ENCODE measurements around the gene ZNF235.
"Not testable (repeated sequence)": the region's sequence is repeated elsewhere in the genome, so short reads cannot be mapped to it uniquely, and the experiment has no call there.

ZNF235 gene

DNA sequence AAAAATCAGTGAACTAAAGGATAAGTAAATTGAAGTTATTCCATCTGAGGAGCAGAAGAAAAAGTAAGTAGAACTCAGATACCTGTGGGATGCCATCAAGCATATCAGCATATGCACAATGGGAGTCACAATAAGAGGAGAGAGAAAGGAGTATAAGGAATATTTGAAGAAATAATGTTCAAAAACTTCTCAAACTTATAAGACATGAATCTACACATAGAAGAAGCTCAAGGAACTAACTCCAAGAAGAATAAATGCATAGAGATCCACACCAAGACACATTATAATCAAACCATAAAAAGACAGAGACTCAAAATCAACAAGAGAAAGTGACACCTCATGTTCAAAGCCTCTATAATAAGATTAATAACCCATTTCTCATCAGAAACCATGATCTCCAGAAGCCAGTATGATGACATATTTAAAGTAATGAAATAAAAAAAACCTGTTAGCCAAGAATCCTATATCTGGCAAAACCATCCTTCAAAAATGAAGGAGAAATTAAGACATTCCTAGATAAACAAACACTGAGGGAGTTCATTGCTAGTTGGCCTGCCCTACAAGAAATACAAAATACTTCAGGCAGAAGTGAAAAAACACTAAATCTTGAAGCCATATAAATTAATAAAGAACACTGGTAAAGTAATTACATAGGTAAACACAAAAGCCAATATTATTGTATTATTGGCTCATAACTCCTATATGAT lies 49.0 kb downstream of the ZNF235 start:
- no peak for DNase-seq (ENCODE audit: low read depth, low spot score)

DNA sequence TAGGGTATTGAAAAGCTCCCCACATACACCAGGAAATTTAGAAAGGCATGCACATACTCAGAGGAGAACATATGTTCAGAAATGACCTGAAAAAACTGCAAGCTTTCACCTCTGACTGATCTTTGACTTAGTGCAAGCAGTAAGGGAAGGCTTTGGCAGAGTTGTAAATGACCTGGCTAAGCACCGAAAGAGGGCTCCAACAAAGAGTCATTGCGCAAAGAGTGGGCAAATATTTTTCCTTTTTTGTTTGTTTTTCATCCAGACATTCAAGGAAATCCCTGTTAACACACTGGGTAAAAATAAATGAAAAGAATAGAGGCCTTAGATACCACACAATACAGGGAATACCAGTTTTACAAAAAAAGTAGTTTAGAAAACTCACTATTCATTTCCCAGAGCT lies 50.3 kb downstream of the ZNF235 start:
- DNase-seq (ENCODE audit: low read depth, low spot score) = no peak

DNA sequence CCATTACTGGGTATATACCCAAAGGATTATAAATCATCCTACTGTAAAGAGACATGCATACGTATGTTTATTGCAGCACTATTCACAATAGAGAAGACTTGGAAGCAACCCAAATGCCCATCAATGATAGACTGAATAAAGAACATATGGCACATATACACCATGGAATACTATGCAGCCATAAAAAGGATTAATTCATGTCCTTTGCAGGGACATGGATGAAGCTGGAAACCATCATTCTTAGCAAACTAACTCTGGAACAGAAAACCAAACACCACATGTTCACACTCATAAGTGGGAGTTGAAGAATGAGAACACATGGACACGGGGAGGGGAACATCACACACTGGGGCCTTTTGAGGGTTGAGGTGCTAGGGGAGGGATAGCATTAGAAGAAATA lies 51.4 kb downstream of the ZNF235 start:
- not testable (repeated sequence) for DNase-seq (ENCODE audit: low read depth, low spot score)

DNA sequence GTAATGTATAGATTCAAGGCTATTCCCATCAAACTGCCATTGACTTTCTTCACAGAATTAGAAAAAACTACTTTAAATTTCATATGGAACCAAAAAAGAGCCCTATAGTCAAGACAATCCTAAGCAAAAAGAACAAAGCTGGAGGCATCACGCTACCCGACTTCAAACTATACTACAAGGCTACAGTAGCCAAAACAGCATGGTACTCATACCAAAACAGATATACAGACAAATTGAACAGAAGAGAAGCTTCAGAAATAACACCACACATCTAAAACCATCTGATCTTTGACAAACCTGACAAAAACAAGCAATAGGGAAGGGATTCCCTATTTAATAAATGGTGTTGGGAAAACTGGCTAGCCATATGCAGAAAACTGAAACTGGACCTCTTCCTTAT lies 52.5 kb downstream of the ZNF235 start:
- DNase-seq (ENCODE audit: low read depth, low spot score) = not testable (repeated sequence)

DNA sequence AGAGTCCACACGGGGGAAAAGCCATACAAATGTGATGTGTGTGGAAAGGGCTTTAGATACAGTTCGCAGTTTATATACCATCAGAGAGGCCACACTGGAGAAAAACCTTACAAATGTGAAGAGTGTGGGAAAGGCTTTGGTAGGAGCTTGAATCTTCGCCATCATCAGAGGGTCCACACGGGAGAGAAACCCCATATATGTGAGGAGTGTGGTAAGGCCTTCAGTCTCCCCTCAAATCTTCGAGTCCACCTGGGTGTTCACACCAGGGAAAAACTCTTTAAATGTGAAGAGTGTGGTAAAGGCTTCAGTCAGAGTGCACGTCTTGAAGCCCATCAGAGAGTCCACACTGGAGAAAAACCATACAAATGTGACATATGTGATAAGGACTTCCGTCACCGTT lies 68.4 kb downstream of the ZNF235 start:
- no peak for DNase-seq (ENCODE audit: low read depth, low spot score)
